Mesendoderm (in vitro differentiated cells): ENCODE data around the gene MANSC4.

Experiments used
- DNase-seq: peaks from one replicate; pipeline ENCODE4 v3.0.0; 2013
- H2AK5ac ChIP-seq: 2 replicates; pipeline ENCODE4 v1.6.1; 2013; ENCODE audit warnings: low read length, inconsistent platforms
- H2BK120ac ChIP-seq: 2 replicates; pipeline ENCODE4 v1.6.1; 2013; ENCODE audit warnings: low read depth, mild to moderate bottlenecking, low read length, moderate library complexity, mixed read lengths
- H2BK15ac ChIP-seq: replicated peaks from 2 replicates; pipeline ENCODE4 v1.6.1; 2013; ENCODE audit warnings: low read depth, mild to moderate bottlenecking, moderate library complexity
- H2BK5ac ChIP-seq: 2 replicates; pipeline ENCODE4 v1.6.1; 2013; ENCODE audit warnings: low read length, inconsistent platforms
- H3K18ac ChIP-seq: 2 replicates; pipeline ENCODE4 v1.6.1; 2013; ENCODE audit warnings: mild to moderate bottlenecking, low read length, mixed read lengths
- H3K23ac ChIP-seq: one replicate; pipeline ENCODE4 v1.6.1; 2013; ENCODE audit warnings: low read length
- H3K27ac ChIP-seq: 2 replicates; pipeline ENCODE4 v1.5.1; 2013; ENCODE audit warnings: low read depth, mild to moderate bottlenecking, inconsistent platforms, low read length, moderate library complexity
- H3K27me3 ChIP-seq: 2 replicates; pipeline ENCODE4 v1.6.1; 2013; ENCODE audit warnings: low read length, control low read depth, mild to moderate bottlenecking, inconsistent platforms; ENCODE audit not compliant: insufficient read depth, poor library complexity
- H3K36me3 ChIP-seq: 2 replicates; pipeline ENCODE4 v1.6.1; 2013; ENCODE audit warnings: low read length, inconsistent platforms; ENCODE audit not compliant: control insufficient read depth, insufficient read depth
- H3K4ac ChIP-seq: one replicate; pipeline ENCODE4 v1.6.1; 2013; ENCODE audit warnings: low read depth, mild to moderate bottlenecking, low read length, moderate library complexity
- H3K4me1 ChIP-seq: 2 replicates; pipeline ENCODE4 v1.6.1; 2013; ENCODE audit warnings: low read depth, low read length, inconsistent platforms; ENCODE audit not compliant: control insufficient read depth
- H3K4me2 ChIP-seq: 2 replicates; pipeline ENCODE4 v1.6.1; 2013; ENCODE audit warnings: low read length
- H3K4me3 ChIP-seq: 2 replicates; pipeline ENCODE4 v1.5.1; 2013; ENCODE audit warnings: mild to moderate bottlenecking, low read length
- H3K56ac ChIP-seq: one replicate; pipeline ENCODE4 v1.6.1; 2013; ENCODE audit warnings: low read length
- H3K79me1 ChIP-seq: 2 replicates; pipeline ENCODE4 v1.6.1; 2013; ENCODE audit warnings: low read length, inconsistent platforms
- H3K79me2 ChIP-seq: 2 replicates; pipeline ENCODE4 v1.6.1; 2013; ENCODE audit warnings: mild to moderate bottlenecking, low read length; ENCODE audit not compliant: control insufficient read depth, insufficient read depth
- H3K9ac ChIP-seq: 2 replicates; pipeline ENCODE4 v1.6.1; 2013; ENCODE audit warnings: low read length, inconsistent platforms
- H4K5ac ChIP-seq: one replicate; pipeline ENCODE4 v1.6.1; 2013; ENCODE audit warnings: low read length
- H4K8ac ChIP-seq: one replicate; pipeline ENCODE4 v1.6.1; 2013; ENCODE audit warnings: low read depth, mild to moderate bottlenecking, control low read depth, low read length, moderate library complexity
- WGBS: extraction: QIAGEN DNeasy Blood & Tissue Kit; methylation state at CpG from one replicate; pipeline ENCODE4 v1.1.7; 2013; ENCODE audit warnings: low lambda C conversion rate, missing lambda C conversion rate; ENCODE audit not compliant: insufficient coverage; ENCODE audit errors: extremely low coverage; 5-methylcytosine and 5-hydroxymethylcytosine counted together

Gene MANSC4

DNA sequence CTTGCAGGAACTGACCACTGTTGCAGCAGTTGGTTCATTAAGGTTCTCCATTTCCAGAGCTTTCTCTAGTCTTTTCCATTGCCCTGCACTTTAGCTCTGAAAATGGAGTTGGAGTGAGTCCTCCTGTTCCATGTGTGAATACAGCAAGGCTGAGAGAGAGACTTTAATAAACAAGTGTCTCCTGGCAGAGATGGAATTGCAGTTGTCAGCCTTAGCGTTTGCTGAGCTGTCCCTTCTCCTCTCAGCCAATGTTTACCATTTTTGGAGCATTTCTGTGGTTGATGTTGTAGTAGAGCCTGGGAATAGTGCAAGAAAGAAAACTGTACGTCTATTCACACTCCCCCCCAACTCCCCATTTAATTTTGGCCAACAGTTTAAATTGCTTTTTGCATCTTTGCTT is 7.5 kb upstream of the MANSC4 start:
- Histone ChIP-seq H3K9ac (no peak overlapping the region), H3K4ac (no peak overlapping the region), H2BK120ac (no peak overlapping the region), H3K27me3 (no peaks in the 10 kb centered on the region), H2AK5ac (no peak overlapping the region), H3K23ac (no peak overlapping the region), H3K79me1 (peaks cover 21% of the 10 kb centered on the region), H3K18ac (no peak overlapping the region), H4K5ac (no peak overlapping the region), H3K56ac (no peak overlapping the region), H3K79me2 (peaks cover 32% of the 10 kb centered on the region), H4K8ac (no peak overlapping the region), H3K4me3 (no peak overlapping the region), H2BK15ac (no peak overlapping the region), H3K4me2 (no peak overlapping the region), H3K27ac (no peak overlapping the region), H2BK5ac (no peak overlapping the region), H3K36me3 (no peaks in the 10 kb centered on the region), H3K4me1 (no peaks in the 10 kb centered on the region)
- no CpG with 5 or more reads among the region's 2 CpGs for WGBS
- DNase-seq, result no peak

- Histone ChIP-seq H3K9ac (no peak overlapping the region), H3K4me3 (no peak overlapping the region), H3K79me1 (peaks cover 21% of the 10 kb centered on the region), H3K18ac (no peak overlapping the region), H2BK5ac (no peak overlapping the region), H4K5ac (no peak overlapping the region), H3K4me2 (no peak overlapping the region), H3K36me3 (no peaks in the 10 kb centered on the region), H3K23ac (no peak overlapping the region), H4K8ac (no peak overlapping the region), H3K79me2 (peaks cover 37% of the 10 kb centered on the region), H2BK15ac (no peak overlapping the region), H2AK5ac (no peak overlapping the region), H3K56ac (no peak overlapping the region), H3K4ac (no peak overlapping the region), H3K27ac (no peak overlapping the region), H3K4me1 (peaks cover 5% of the 10 kb centered on the region), H2BK120ac (no peak overlapping the region), H3K27me3 (no peaks in the 10 kb centered on the region)
- no CpG with 5 or more reads among the region's 3 CpGs for WGBS
- DNase-seq, result peak; percentile 19
Observed at GRCh38 chr12:27785882-27786570, 6.0 kb upstream of the MANSC4 start.

- no CpG with 5 or more reads among the region's 1 CpG for WGBS
Observed at GRCh38 chr12:27782481-27782880, 2.4 kb upstream of the MANSC4 start.

DNA sequence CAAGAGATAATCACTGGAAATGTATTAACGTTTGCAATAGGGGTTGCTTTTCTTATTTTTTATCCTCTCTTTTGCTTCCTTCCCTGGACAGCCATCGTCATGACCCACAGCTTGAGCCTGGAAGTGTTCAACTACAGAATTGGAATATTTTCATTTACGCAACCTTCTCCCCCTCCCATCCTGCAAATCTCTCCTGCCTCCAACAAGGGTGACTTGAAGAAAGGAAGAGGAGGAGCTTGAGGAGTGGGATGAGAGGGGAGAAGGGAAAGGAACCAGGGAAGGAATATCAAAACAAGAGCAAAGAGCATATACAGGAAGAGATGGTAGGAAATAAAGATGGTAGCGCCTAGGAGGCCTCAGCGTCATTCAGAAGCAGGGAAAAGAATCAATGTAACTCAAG is 1.6 kb upstream of the MANSC4 start:
- H3K4me3 ChIP-seq, result no peak overlapping the region
- peak overlapping the region; percentile 87 for H3K4ac ChIP-seq
- no CpG with 5 or more reads among the region's 5 CpGs for WGBS

More at GRCh38 chr12:27782481-27782880, 2.4 kb upstream of the MANSC4 start:
- no peak overlapping the region for H2AK5ac ChIP-seq
- peak overlapping the region; percentile 11 for H3K27ac ChIP-seq
- H3K18ac ChIP-seq, result no peak overlapping the region
- H3K27me3 ChIP-seq, result no peaks in the 10 kb centered on the region
- H3K56ac ChIP-seq, result no peak overlapping the region
- no peak overlapping the region for H3K9ac ChIP-seq
- H3K4me3 ChIP-seq, result no peak overlapping the region
- H2BK120ac ChIP-seq, result no peak overlapping the region
- no peak overlapping the region for H3K4ac ChIP-seq
- no peak overlapping the region for H4K5ac ChIP-seq
- H4K8ac ChIP-seq, result no peak overlapping the region
- peak; percentile 78 for DNase-seq
- no peak overlapping the region for H3K23ac ChIP-seq
- no peaks in the 10 kb centered on the region for H3K36me3 ChIP-seq
- H3K79me2 ChIP-seq, result peaks cover 33% of the 10 kb centered on the region
- peaks cover 7% of the 10 kb centered on the region for H3K79me1 ChIP-seq
- H2BK15ac ChIP-seq, result no peak overlapping the region
- H2BK5ac ChIP-seq, result no peak overlapping the region
- H3K4me2 ChIP-seq, result no peak overlapping the region
- peaks cover 5% of the 10 kb centered on the region for H3K4me1 ChIP-seq

DNA sequence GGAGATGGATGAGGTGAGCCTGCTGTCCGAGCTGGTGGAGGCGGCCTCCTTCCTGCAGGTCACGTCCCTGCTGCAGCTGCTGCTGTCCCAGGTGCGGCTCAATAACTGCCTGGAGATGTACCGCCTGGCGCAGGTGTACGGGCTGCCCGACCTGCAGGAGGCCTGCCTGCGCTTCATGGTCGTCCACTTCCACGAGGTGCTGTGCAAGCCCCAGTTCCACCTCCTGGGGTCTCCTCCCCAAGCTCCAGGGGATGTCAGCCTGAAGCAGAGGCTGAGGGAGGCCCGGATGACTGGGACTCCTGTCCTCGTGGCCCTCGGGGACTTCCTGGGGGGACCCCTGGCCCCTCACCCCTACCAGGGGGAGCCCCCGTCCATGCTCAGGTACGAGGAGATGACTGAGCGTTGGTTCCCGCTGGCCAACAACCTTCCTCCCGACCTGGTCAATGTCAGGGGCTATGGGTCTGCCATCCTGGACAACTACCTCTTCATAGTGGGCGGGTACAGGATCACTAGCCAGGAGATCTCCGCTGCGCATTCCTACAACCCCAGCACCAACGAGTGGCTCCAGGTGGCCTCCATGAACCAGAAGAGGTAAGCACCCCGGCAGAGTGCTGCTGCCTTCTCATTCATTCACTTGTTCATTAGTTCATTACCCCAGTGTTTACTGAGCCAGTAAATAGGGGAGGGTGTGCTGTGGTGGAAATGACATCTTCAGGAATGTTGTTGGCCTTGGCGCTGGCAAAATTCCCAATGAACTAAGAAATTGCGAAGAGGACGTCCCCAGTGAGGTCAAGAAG is 774 bp upstream of the MANSC4 start:
- peak overlapping the region; percentile 62 for H3K18ac ChIP-seq
- DNase-seq, result peak; percentile 66
- no CpG with 5 or more reads among the region's 27 CpGs for WGBS

More for the DNA sequence above, 1.6 kb upstream of the MANSC4 start:
- Histone ChIP-seq H3K27ac (peak overlapping the region; percentile 41), H4K5ac (no peak overlapping the region), H2BK120ac (no peak overlapping the region), H4K8ac (no peak overlapping the region), H3K4me1 (peaks cover 5% of the 10 kb centered on the region), H3K18ac (no peak overlapping the region), H3K79me1 (peaks cover 5% of the 10 kb centered on the region), H3K23ac (no peak overlapping the region), H3K56ac (peak overlapping the region; percentile 86), H3K36me3 (no peaks in the 10 kb centered on the region), H2BK5ac (peak overlapping the region; percentile 49), H3K27me3 (no peaks in the 10 kb centered on the region), H3K79me2 (peaks cover 30% of the 10 kb centered on the region), H3K4me2 (peak overlapping the region; percentile 43), H3K9ac (peak overlapping the region; percentile 57), H2AK5ac (no peak overlapping the region), H2BK15ac (no peak overlapping the region)
- peak; percentile 69 for DNase-seq

More for the DNA sequence above, 774 bp upstream of the MANSC4 start:
- Histone ChIP-seq H2BK5ac (no peak overlapping the region), H2BK15ac (no peak overlapping the region), H3K4me1 (peaks cover 5% of the 10 kb centered on the region), H2BK120ac (no peak overlapping the region), H3K56ac (peak overlapping the region; percentile 99), H3K4me3 (peak overlapping the region; percentile 69), H3K27ac (peak overlapping the region; percentile 92), H3K79me1 (peaks cover 5% of the 10 kb centered on the region), H3K9ac (peak overlapping the region; percentile 85), H3K23ac (peak overlapping the region; percentile 59), H3K4me2 (peak overlapping the region; percentile 82), H3K36me3 (no peaks in the 10 kb centered on the region), H2AK5ac (no peak overlapping the region), H3K4ac (peak overlapping the region; percentile 93), H4K8ac (no peak overlapping the region), H3K79me2 (peaks cover 25% of the 10 kb centered on the region), H4K5ac (no peak overlapping the region), H3K27me3 (no peaks in the 10 kb centered on the region)
